HG02973 (cell line): ENCODE measurements around the gene GTF3C1.
"Not testable (repeated sequence)": the region's sequence is repeated elsewhere in the genome, so short reads cannot be mapped to it uniquely, and the experiment has no call there.

Source experiments
- ATAC-seq: cut with Tn5 transposase; IDR thresholded peaks from one replicate; pipeline ENCODE4 v1.9.1; 2021; ENCODE audit warnings: moderate library complexity; ENCODE audit not compliant: unreplicated experiment

The GTF3C1 gene

GRCh38 chr16:27464626-27465482 is 84.9 kb downstream of the GTF3C1 start:
- no peak for ATAC-seq

GRCh38 chr16:27463741-27464591 is 85.7 kb downstream of the GTF3C1 start:
- no peak for ATAC-seq

- ATAC-seq: no peak
These were observed 86.6 kb downstream of the GTF3C1 start for GRCh38 chr16:27462846-27463682.

- no peak for ATAC-seq
These were observed 87.4 kb downstream of the GTF3C1 start for GRCh38 chr16:27462200-27462845.

GRCh38 chr16:27461483-27462171 is 88.1 kb downstream of the GTF3C1 start:
- ATAC-seq: no peak

- no peak for ATAC-seq
These were observed 88.8 kb downstream of the GTF3C1 start for GRCh38 chr16:27460663-27461482.

- ATAC-seq: no peak
These were observed 89.5 kb downstream of the GTF3C1 start for GRCh38 chr16:27460213-27460612.

GRCh38 chr16:27458987-27459688 is 90.6 kb downstream of the GTF3C1 start:
- ATAC-seq: no peak

GRCh38 chr16:27458258-27458657 is 91.5 kb downstream of the GTF3C1 start:
- no peak for ATAC-seq

- not testable (repeated sequence) for ATAC-seq
These were observed 92.2 kb downstream of the GTF3C1 start for GRCh38 chr16:27457605-27457900.

- ATAC-seq: no peak
These were observed 94.0 kb downstream of the GTF3C1 start for GRCh38 chr16:27455700-27456099.

- no peak for ATAC-seq
These were observed 96.3 kb downstream of the GTF3C1 start for GRCh38 chr16:27453494-27453825.

- ATAC-seq: no peak
These were observed 96.9 kb downstream of the GTF3C1 start for GRCh38 chr16:27452569-27453493.

- ATAC-seq: peak; percentile 6
These were observed 99.5 kb downstream of the GTF3C1 start for GRCh38 chr16:27450196-27450549.

- ATAC-seq: peak; percentile 41
These were observed 100.1 kb downstream of the GTF3C1 start for GRCh38 chr16:27449434-27450195.

GRCh38 chr16:27448532-27449433 is 100.9 kb downstream of the GTF3C1 start:
- no peak for ATAC-seq
